SK-MEL-5 (cell line): ENCODE results near the gene TMEM9. TPM values are rescaled to one million over a fixed set of nuclear protein-coding genes. Genes with fewer than 3 reads are reported as not detected.

ENCODE experiments used
- total RNA-seq: library from RNA; depleted of rRNA; stranded (reverse); fragments of >200 nt; shearing (Covaris generic); gene quantifications from 2 replicates; pipeline ENCODE4 v1.2.3, GENCODE V29; 2014; rRNA removed

The TMEM9 gene
- total RNA-seq, 1 experiment from 2014 or later: 126 TPM

Other genes starting within 250 kb of the TMEM9 start
- 0.74 and 0.85 TPM in 2 replicates for gene KIF21B, start 130.8 kb downstream of the TMEM9 start, total RNA-seq
- 0.05 TPM in 1 of 2 replicates, not detected in the other for gene CACNA1S, start 42.0 kb downstream of the TMEM9 start, total RNA-seq
- not detected in 2 replicates for gene ASCL5, start 27.3 kb downstream of the TMEM9 start, total RNA-seq
- 0.19 and 0.50 TPM in 2 replicates for gene IGFN1, start 36.4 kb upstream of the TMEM9 start, total RNA-seq
- gene PKP1, start 129.0 kb upstream of the TMEM9 start, total RNA-seq: not detected in 2 replicates
- not detected in 2 replicates for gene TNNT2, start 223.2 kb upstream of the TMEM9 start, total RNA-seq
- gene LAD1, start 244.8 kb upstream of the TMEM9 start, total RNA-seq: 0.34 and 0.83 TPM in 2 replicates